Smooth muscle cell (in vitro differentiated cells): Measurements from ENCODE around the gene EVX2. TPM values are rescaled to one million over a fixed set of nuclear protein-coding genes. Genes with fewer than 3 reads are reported as not detected.

Source experiments
- DNase-seq: peaks from one replicate; lab custom pipeline; 2025; ENCODE audit not compliant: unreplicated experiment; lab: John Stamatoyannopoulos, UW
- H2AFZ ChIP-seq: fragments of 200-600 bp; sonication (generic); 2 replicates; pipeline ENCODE4 v1.6.0; 2016; ENCODE audit warnings: antibody characterized with exemption, low read depth, mild to moderate bottlenecking
- H3F3A ChIP-seq: fragments of 200-600 bp; sonication (generic); 2 replicates; pipeline ENCODE4 v1.6.0; 2017; ENCODE audit warnings: antibody characterized with exemption, low read depth
- H3K27ac ChIP-seq: fragments of 200-600 bp; sonication (generic); 2 replicates; pipeline ENCODE4 v1.5.1; 2016; ENCODE audit warnings: low read depth, mild to moderate bottlenecking
- H3K27me3 ChIP-seq: fragments of 200-600 bp; sonication (generic); 2 replicates; pipeline ENCODE4 v1.6.1; 2016; ENCODE audit warnings: low read depth, mild to moderate bottlenecking
- H3K36me3 ChIP-seq: fragments of 200-600 bp; sonication (generic); 2 replicates; pipeline ENCODE4 v1.5.1; 2016; ENCODE audit warnings: low read depth
- H3K4me1 ChIP-seq: fragments of 200-600 bp; sonication (generic); 2 replicates; pipeline ENCODE4 v1.5.1; 2016; ENCODE audit warnings: low read depth
- H3K4me2 ChIP-seq: fragments of 200-600 bp; sonication (generic); 2 replicates; pipeline ENCODE4 v1.6.0; 2016; ENCODE audit warnings: mild to moderate bottlenecking
- H3K4me3 ChIP-seq: fragments of 200-600 bp; sonication (generic); 2 replicates; pipeline ENCODE4 v1.5.1; 2016; ENCODE audit warnings: mild to moderate bottlenecking
- H3K79me2 ChIP-seq: fragments of 200-600 bp; sonication (generic); 2 replicates; pipeline ENCODE4 v1.6.0; 2016; ENCODE audit warnings: low read depth, mild to moderate bottlenecking
- H3K9ac ChIP-seq: fragments of 200-600 bp; sonication (generic); 2 replicates; pipeline ENCODE4 v1.6.0; 2016; ENCODE audit warnings: low read depth
- H3K9me3 ChIP-seq: fragments of 200-600 bp; sonication (generic); replicated peaks from 2 replicates; pipeline ENCODE4 v1.5.1; 2016; ENCODE audit warnings: low read depth
- H4K20me1 ChIP-seq: fragments of 200-600 bp; sonication (generic); 2 replicates; pipeline ENCODE4 v1.6.0; 2016; ENCODE audit warnings: low read depth
- CTCF ChIP-seq: fragments of 200-600 bp; sonication (generic); IDR thresholded peaks from 2 replicates; pipeline ENCODE4 v1.5.1; 2017; ENCODE audit warnings: borderline replicate concordance, mild to moderate bottlenecking, antibody characterized with exemption; ENCODE audit not compliant: insufficient read depth, poor library complexity, severe bottlenecking
- WGBS: methylation state at CpG from one replicate; pipeline ENCODE4 v1.1.7; 2016; ENCODE audit warnings: low lambda C conversion rate; 5-methylcytosine and 5-hydroxymethylcytosine counted together
- polyA plus RNA-seq: library from polyadenylated mRNA; unstranded; fragments of >200 nt; fragmentation: Nextera tagmentation; extraction: Ambion mirVana; gene quantifications from 2 replicates; pipeline ENCODE4 v1.2.1, GENCODE V29; 2016
- total RNA-seq: library from RNA; depleted of rRNA; stranded (reverse); fragments of >200 nt; gene quantifications from 2 replicates; pipeline ENCODE4 v1.2.3, GENCODE V29; 2014

Gene EVX2
- total and polyA plus RNA-seq, 2 experiments from 2014 or later: 0.04 TPM; not detected in 1

DNA sequence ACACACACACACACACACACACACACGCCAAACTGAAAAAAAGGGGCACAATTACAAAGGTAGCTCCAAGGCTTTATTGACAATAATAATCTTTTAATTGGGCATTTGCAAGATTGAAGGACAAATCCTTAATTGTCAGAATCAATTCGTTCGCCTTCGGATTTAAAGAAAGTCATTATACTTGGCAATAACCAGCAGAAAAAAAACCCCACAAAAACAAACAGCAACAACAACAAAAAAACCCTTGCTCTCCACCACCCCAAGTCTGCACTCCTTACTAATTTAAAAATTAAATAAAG, 44.0 kb upstream of the EVX2 start:
- no peaks in the 10 kb centered on the region for H3K79me2 ChIP-seq
- H3K4me2 ChIP-seq: no peak overlapping the region
- H4K20me1 ChIP-seq: peaks cover 18% of the 10 kb centered on the region
- no peak for DNase-seq
- TF ChIP-seq CTCF: no peak
- no peaks in the 10 kb centered on the region for H3K9me3 ChIP-seq
- peaks cover 98% of the 10 kb centered on the region for H3K27me3 ChIP-seq
- no peak overlapping the region for H3K4me3 ChIP-seq
- no peak overlapping the region for H3K27ac ChIP-seq
- peaks cover 7% of the 10 kb centered on the region for H3K4me1 ChIP-seq
- 51% methylated on average over 4 of the region's 4 CpGs for WGBS
- no peaks in the 10 kb centered on the region for H3F3A ChIP-seq
- no peak overlapping the region for H2AFZ ChIP-seq
- no peaks in the 10 kb centered on the region for H3K36me3 ChIP-seq
- H3K9ac ChIP-seq: no peak overlapping the region

- 7% methylated on average over 13 of the region's 13 CpGs for WGBS
- H4K20me1 ChIP-seq: peaks cover 23% of the 10 kb centered on the region
- H3K9ac ChIP-seq: no peak overlapping the region
- no peaks in the 10 kb centered on the region for H3F3A ChIP-seq
- H3K27me3 ChIP-seq: peaks cover 98% of the 10 kb centered on the region
- no peak for DNase-seq
- no peak overlapping the region for H3K4me3 ChIP-seq
- H2AFZ ChIP-seq: no peak overlapping the region
- H3K4me1 ChIP-seq: peaks cover 7% of the 10 kb centered on the region
- H3K27ac ChIP-seq: no peak overlapping the region
- TF ChIP-seq CTCF: peak; percentile 95
- no peak overlapping the region for H3K4me2 ChIP-seq
- no peaks in the 10 kb centered on the region for H3K9me3 ChIP-seq
- no peaks in the 10 kb centered on the region for H3K79me2 ChIP-seq
- no peaks in the 10 kb centered on the region for H3K36me3 ChIP-seq
Observed at GRCh38 chr2:176126929-176127773, 43.4 kb upstream of the EVX2 start.

DNA sequence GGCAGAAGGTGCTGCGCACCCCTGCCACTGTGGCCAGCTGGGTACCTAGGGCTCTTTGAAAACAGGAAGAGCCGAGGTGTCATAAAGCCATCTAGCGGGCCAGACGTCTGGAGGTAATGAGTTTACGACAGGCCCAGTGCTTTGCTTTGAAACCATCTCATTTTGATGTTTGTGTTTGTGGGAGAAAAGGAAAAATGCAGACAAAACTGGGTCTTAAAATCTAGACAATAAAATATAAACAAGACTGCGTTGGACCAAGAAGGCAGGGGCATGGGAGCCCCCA, 42.0 kb upstream of the EVX2 start:
- Histone ChIP-seq H3F3A (no peaks in the 10 kb centered on the region), H4K20me1 (peaks cover 38% of the 10 kb centered on the region), H3K36me3 (no peaks in the 10 kb centered on the region), H3K4me1 (peaks cover 7% of the 10 kb centered on the region), H2AFZ (no peak overlapping the region), H3K4me3 (no peak overlapping the region), H3K4me2 (no peak overlapping the region), H3K27ac (no peak overlapping the region), H3K79me2 (no peaks in the 10 kb centered on the region), H3K9ac (no peak overlapping the region), H3K9me3 (no peaks in the 10 kb centered on the region), H3K27me3 (peaks cover 98% of the 10 kb centered on the region)
- no peak for TF ChIP-seq CTCF
- no peak for DNase-seq
- WGBS: 39% methylated on average over 6 of the region's 6 CpGs

DNA sequence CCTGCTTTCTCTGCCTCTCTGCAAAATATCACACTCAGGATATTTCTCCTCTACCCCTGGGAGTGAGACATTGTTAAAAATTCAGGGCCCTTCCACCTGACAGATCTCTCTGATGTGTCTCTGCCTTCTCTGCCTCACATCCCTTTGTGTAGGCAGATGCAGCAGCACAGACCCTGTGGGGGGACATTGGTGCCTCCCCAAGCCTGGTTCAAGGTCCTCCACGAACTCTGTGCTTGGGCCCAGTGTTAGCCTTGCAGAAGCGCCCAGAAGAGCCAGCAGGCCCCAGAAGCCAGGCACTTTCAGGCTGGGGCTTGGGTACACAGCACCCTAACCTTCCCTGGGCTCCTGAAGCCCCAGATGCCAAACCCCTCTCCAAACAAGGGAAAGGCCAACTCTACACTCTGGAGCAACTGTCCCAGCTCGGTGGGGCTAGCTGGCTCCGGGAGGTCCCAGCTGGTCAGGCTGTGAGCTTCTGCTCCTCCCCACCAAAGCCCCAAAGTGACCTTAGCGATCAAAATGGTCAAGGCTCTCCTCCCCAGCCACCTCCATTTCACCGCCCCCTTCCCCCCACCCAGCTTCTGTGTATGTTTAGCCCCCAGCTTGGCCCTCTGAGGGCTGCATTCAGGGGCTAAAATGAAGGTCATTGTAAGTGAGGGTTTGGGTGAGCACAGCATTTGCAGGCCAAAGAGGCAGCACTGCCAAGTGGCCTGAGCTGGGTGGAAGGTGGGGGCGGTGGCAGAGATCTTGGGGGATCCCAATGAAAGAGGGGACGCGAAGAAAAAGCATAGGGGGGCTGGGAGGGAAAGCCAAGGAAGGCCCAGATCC, 41.4 kb upstream of the EVX2 start:
- H3K4me3 ChIP-seq: no peak overlapping the region
- no peak for TF ChIP-seq CTCF
- peaks cover 43% of the 10 kb centered on the region for H4K20me1 ChIP-seq

More for the DNA sequence above, 41.4 kb upstream of the EVX2 start:
- Histone ChIP-seq H3K9me3 (no peaks in the 10 kb centered on the region), H3K79me2 (no peaks in the 10 kb centered on the region), H3K9ac (no peak overlapping the region), H3K27ac (no peak overlapping the region), H3K4me2 (no peak overlapping the region), H3F3A (no peaks in the 10 kb centered on the region), H3K4me1 (peaks cover 7% of the 10 kb centered on the region), H2AFZ (no peak overlapping the region), H3K27me3 (peaks cover 98% of the 10 kb centered on the region), H3K36me3 (no peaks in the 10 kb centered on the region)
- 46% methylated on average over 8 of the region's 9 CpGs for WGBS
- DNase-seq: no peak
